H1 (cell line): ENCODE data around the gene WASF3. TPM values are rescaled to one million over a fixed set of nuclear protein-coding genes. Genes with fewer than 3 reads are reported as not detected.

Experiments
- BRCA1 ChIP-seq: IDR thresholded peaks from 2 replicates; pipeline ENCODE4 v1.6.1; 2012; ENCODE audit warnings: low read depth, low read length, improper control_type of control experiment
- KDM5A ChIP-seq: fragments of 200-600 bp; IDR thresholded peaks from 2 replicates; pipeline ENCODE4 v1.7.1; 2012; ENCODE audit warnings: mild to moderate bottlenecking, low read length, inconsistent platforms, mixed read lengths
- NRF1 ChIP-seq: IDR thresholded peaks from 2 replicates; pipeline ENCODE4 v1.6.1; 2011; ENCODE audit warnings: mild to moderate bottlenecking, low read depth, low read length, improper control_type of control experiment
- POLR2A ChIP-seq, 2 experiments: IDR thresholded peaks; 1 replicate in 1 of 2; 2 replicates in 1 of 2; pipeline ENCODE4 v1.6.1; 2011; ENCODE audit warnings: low read depth in 2 of 2, low read length in 2 of 2, mild to moderate bottlenecking in 2 of 2; ENCODE audit errors: control extremely low read depth in 1 of 2
- POU5F1 ChIP-seq: IDR thresholded peaks from 2 replicates; pipeline ENCODE4 v1.6.1; 2011; ENCODE audit warnings: low read depth, mild to moderate bottlenecking, low read length, moderate library complexity
- TAF1 ChIP-seq: IDR thresholded peaks from 2 replicates; pipeline ENCODE4 v1.6.1; 2011; ENCODE audit warnings: mild to moderate bottlenecking, low read depth, low read length
- YY1 ChIP-seq: IDR thresholded peaks from 2 replicates; pipeline ENCODE4 v1.6.1; 2011; ENCODE audit warnings: low read depth, mild to moderate bottlenecking, low read length
- polyA plus RNA-seq, 7 experiments: library from polyadenylated mRNA; depleted of rRNA in 3 of 7; stranded (reverse) in 5 of 7; unstranded in 2 of 7; fragments of >200 nt in 5 of 7; fragments of 200-250 nt in 2 of 7; gene quantifications; 1 replicate in 5 of 7; 2 replicates in 1 of 7; 4 replicates in 1 of 7; pipeline versions ENCODE4 v1.2.1 to v1.2.3, GENCODE V29; 2011 to 2013; ENCODE audit warnings: missing spikeins in 2 of 7, mixed read lengths in 2 of 7
- total RNA-seq: library from RNA; stranded (reverse); fragmentation: NEBNext Ultra II Directional; extraction: Animal tissue kit (Norgen Biotek cat#: 25700); gene quantifications from 2 replicates; pipeline ENCODE4 v1.2.1, GENCODE V29; 2021
- TF ChIP-seq, protein P1 (sequence below): fragments of 300-600 bp; sonication (generic); IDR thresholded peaks from 2 replicates; pipeline ENCODE4 v1.7.1; 2012; ENCODE audit warnings: low read length, moderate library complexity, mild to moderate bottlenecking, inconsistent platforms; ENCODE audit not compliant: insufficient replicate concordance
- TF ChIP-seq, protein P2 (sequence below): IDR thresholded peaks from 2 replicates; pipeline ENCODE4 v1.6.1; 2011; ENCODE audit warnings: low read depth, mild to moderate bottlenecking, low read length; ENCODE audit not compliant: insufficient read depth

Gene WASF3
- total and polyA plus RNA-seq, 2 of the 8 experiments (the other 6 are each of a cell fraction or from before 2014, with no cell fraction given): 18.7 to 39.8 TPM

DNA sequence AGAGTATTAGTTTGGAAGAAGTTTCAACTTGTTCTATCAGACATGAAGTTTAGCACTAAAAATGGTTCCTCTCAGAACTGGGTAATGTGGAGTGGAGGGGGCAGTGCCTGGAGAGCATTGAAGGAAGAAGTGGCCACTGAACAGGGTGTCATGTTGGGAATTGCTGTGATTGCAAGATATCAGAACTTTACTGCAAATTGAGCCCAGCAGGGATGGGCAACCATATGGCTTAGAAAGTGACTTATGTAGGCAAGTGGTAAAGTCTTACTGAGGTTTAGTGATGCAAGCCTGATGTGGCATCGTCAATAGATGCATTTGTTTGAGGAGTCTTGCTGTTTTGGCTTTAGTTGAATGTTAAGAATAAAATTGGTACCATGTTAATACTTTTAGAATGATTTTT lies 31.7 kb downstream of the WASF3 start (continued):
- TF ChIP-seq, protein P1, sequence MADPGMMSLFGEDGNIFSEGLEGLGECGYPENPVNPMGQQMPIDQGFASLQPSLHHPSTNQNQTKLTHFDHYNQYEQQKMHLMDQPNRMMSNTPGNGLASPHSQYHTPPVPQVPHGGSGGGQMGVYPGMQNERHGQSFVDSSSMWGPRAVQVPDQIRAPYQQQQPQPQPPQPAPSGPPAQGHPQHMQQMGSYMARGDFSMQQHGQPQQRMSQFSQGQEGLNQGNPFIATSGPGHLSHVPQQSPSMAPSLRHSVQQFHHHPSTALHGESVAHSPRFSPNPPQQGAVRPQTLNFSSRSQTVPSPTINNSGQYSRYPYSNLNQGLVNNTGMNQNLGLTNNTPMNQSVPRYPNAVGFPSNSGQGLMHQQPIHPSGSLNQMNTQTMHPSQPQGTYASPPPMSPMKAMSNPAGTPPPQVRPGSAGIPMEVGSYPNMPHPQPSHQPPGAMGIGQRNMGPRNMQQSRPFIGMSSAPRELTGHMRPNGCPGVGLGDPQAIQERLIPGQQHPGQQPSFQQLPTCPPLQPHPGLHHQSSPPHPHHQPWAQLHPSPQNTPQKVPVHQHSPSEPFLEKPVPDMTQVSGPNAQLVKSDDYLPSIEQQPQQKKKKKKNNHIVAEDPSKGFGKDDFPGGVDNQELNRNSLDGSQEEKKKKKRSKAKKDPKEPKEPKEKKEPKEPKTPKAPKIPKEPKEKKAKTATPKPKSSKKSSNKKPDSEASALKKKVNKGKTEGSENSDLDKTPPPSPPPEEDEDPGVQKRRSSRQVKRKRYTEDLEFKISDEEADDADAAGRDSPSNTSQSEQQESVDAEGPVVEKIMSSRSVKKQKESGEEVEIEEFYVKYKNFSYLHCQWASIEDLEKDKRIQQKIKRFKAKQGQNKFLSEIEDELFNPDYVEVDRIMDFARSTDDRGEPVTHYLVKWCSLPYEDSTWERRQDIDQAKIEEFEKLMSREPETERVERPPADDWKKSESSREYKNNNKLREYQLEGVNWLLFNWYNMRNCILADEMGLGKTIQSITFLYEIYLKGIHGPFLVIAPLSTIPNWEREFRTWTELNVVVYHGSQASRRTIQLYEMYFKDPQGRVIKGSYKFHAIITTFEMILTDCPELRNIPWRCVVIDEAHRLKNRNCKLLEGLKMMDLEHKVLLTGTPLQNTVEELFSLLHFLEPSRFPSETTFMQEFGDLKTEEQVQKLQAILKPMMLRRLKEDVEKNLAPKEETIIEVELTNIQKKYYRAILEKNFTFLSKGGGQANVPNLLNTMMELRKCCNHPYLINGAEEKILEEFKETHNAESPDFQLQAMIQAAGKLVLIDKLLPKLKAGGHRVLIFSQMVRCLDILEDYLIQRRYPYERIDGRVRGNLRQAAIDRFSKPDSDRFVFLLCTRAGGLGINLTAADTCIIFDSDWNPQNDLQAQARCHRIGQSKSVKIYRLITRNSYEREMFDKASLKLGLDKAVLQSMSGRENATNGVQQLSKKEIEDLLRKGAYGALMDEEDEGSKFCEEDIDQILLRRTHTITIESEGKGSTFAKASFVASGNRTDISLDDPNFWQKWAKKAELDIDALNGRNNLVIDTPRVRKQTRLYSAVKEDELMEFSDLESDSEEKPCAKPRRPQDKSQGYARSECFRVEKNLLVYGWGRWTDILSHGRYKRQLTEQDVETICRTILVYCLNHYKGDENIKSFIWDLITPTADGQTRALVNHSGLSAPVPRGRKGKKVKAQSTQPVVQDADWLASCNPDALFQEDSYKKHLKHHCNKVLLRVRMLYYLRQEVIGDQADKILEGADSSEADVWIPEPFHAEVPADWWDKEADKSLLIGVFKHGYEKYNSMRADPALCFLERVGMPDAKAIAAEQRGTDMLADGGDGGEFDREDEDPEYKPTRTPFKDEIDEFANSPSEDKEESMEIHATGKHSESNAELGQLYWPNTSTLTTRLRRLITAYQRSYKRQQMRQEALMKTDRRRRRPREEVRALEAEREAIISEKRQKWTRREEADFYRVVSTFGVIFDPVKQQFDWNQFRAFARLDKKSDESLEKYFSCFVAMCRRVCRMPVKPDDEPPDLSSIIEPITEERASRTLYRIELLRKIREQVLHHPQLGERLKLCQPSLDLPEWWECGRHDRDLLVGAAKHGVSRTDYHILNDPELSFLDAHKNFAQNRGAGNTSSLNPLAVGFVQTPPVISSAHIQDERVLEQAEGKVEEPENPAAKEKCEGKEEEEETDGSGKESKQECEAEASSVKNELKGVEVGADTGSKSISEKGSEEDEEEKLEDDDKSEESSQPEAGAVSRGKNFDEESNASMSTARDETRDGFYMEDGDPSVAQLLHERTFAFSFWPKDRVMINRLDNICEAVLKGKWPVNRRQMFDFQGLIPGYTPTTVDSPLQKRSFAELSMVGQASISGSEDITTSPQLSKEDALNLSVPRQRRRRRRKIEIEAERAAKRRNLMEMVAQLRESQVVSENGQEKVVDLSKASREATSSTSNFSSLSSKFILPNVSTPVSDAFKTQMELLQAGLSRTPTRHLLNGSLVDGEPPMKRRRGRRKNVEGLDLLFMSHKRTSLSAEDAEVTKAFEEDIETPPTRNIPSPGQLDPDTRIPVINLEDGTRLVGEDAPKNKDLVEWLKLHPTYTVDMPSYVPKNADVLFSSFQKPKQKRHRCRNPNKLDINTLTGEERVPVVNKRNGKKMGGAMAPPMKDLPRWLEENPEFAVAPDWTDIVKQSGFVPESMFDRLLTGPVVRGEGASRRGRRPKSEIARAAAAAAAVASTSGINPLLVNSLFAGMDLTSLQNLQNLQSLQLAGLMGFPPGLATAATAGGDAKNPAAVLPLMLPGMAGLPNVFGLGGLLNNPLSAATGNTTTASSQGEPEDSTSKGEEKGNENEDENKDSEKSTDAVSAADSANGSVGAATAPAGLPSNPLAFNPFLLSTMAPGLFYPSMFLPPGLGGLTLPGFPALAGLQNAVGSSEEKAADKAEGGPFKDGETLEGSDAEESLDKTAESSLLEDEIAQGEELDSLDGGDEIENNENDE: no peak
- TF ChIP-seq TAF1 (no peak), NRF1 (no peak), POU5F1 (no peak), YY1 (no peak), BRCA1 (no peak), POLR2A (IDR thresholded peaks at IDR 0.05; ENCODE audit: control extremely low read depth in 1 of 2, low read depth in 2 of 2, low read length in 2 of 2) (no peak), KDM5A (no peak)
- TF ChIP-seq, protein P2, sequence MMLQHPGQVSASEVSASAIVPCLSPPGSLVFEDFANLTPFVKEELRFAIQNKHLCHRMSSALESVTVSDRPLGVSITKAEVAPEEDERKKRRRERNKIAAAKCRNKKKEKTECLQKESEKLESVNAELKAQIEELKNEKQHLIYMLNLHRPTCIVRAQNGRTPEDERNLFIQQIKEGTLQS: no peak
